ENCODE data around the gene EYS.
"Not testable (repeated sequence)": the region's sequence is repeated elsewhere in the genome, so short reads cannot be mapped to it uniquely, and the experiment has no call there.

Gene EYS

GRCh38 chr6:64254558-64254957, 1452.5 kb downstream of the EYS start:
- no peaks in the 10 kb centered on the region for H3K4me1 ChIP-seq (ENCODE audit: insufficient read depth, poor library complexity, severe bottlenecking)
- H3K9me3 ChIP-seq (ENCODE audit: severe bottlenecking): no peaks in the 10 kb centered on the region
- H3K36me3 ChIP-seq (ENCODE audit: low read depth): no peaks in the 10 kb centered on the region
- DNase-seq (ENCODE audit: low spot score): no peak
- no peak overlapping the region for H3K4me3 ChIP-seq (ENCODE audit: severe bottlenecking)
- no peak for TF ChIP-seq CTCF (IDR thresholded peaks at IDR 0.05; ENCODE audit: poor library complexity, severe bottlenecking)
- no peak overlapping the region for H3K27ac ChIP-seq (ENCODE audit: poor library complexity, severe bottlenecking)
- ATAC-seq (ENCODE audit: low read depth): peak; percentile 65
- H3K27me3 ChIP-seq (ENCODE audit: insufficient read depth, poor library complexity, severe bottlenecking): no peaks in the 10 kb centered on the region

GRCh38 chr6:64252256-64252655, 1454.8 kb downstream of the EYS start:
- Histone ChIP-seq H3K27ac (ENCODE audit: poor library complexity, severe bottlenecking) (no peak overlapping the region), H3K4me3 (ENCODE audit: severe bottlenecking) (no peak overlapping the region), H3K4me1 (ENCODE audit: insufficient read depth, poor library complexity, severe bottlenecking) (no peaks in the 10 kb centered on the region), H3K36me3 (ENCODE audit: low read depth) (no peaks in the 10 kb centered on the region), H3K9me3 (ENCODE audit: severe bottlenecking) (no peaks in the 10 kb centered on the region), H3K27me3 (ENCODE audit: insufficient read depth, poor library complexity, severe bottlenecking) (no peaks in the 10 kb centered on the region)
- no peak for DNase-seq (ENCODE audit: low spot score)
- TF ChIP-seq CTCF (IDR thresholded peaks at IDR 0.05; ENCODE audit: poor library complexity, severe bottlenecking): no peak
- no peak for ATAC-seq (ENCODE audit: low read depth)

GRCh38 chr6:64250126-64250525, 1456.9 kb downstream of the EYS start:
- Histone ChIP-seq H3K4me1 (ENCODE audit: insufficient read depth, poor library complexity, severe bottlenecking) (no peaks in the 10 kb centered on the region), H3K27ac (ENCODE audit: poor library complexity, severe bottlenecking) (no peak overlapping the region), H3K27me3 (ENCODE audit: insufficient read depth, poor library complexity, severe bottlenecking) (no peaks in the 10 kb centered on the region), H3K9me3 (ENCODE audit: severe bottlenecking) (no peaks in the 10 kb centered on the region), H3K4me3 (ENCODE audit: severe bottlenecking) (no peak overlapping the region), H3K36me3 (ENCODE audit: low read depth) (no peaks in the 10 kb centered on the region)
- DNase-seq (ENCODE audit: low spot score) (no peak), ATAC-seq (ENCODE audit: low read depth) (no peak)
- TF ChIP-seq CTCF (IDR thresholded peaks at IDR 0.05; ENCODE audit: poor library complexity, severe bottlenecking): no peak

- ATAC-seq (ENCODE audit: low read depth) (no peak), DNase-seq (ENCODE audit: low spot score) (no peak)
- TF ChIP-seq CTCF (IDR thresholded peaks at IDR 0.05; ENCODE audit: poor library complexity, severe bottlenecking): no peak
- Histone ChIP-seq H3K27me3 (ENCODE audit: insufficient read depth, poor library complexity, severe bottlenecking) (no peaks in the 10 kb centered on the region), H3K27ac (ENCODE audit: poor library complexity, severe bottlenecking) (no peak overlapping the region), H3K4me1 (ENCODE audit: insufficient read depth, poor library complexity, severe bottlenecking) (no peaks in the 10 kb centered on the region), H3K36me3 (ENCODE audit: low read depth) (no peaks in the 10 kb centered on the region), H3K9me3 (ENCODE audit: severe bottlenecking) (no peaks in the 10 kb centered on the region), H3K4me3 (ENCODE audit: severe bottlenecking) (no peak overlapping the region)
Measured at GRCh38 chr6:64249115-64249514, 1457.9 kb downstream of the EYS start.

GRCh38 chr6:64243618-64244017, 1463.4 kb downstream of the EYS start:
- Histone ChIP-seq H3K27me3 (ENCODE audit: insufficient read depth, poor library complexity, severe bottlenecking) (no peaks in the 10 kb centered on the region), H3K27ac (ENCODE audit: poor library complexity, severe bottlenecking) (no peak overlapping the region), H3K4me1 (ENCODE audit: insufficient read depth, poor library complexity, severe bottlenecking) (no peaks in the 10 kb centered on the region), H3K9me3 (ENCODE audit: severe bottlenecking) (no peaks in the 10 kb centered on the region), H3K4me3 (ENCODE audit: severe bottlenecking) (no peak overlapping the region), H3K36me3 (ENCODE audit: low read depth) (no peaks in the 10 kb centered on the region)
- no peak for TF ChIP-seq CTCF (IDR thresholded peaks at IDR 0.05; ENCODE audit: poor library complexity, severe bottlenecking)
- DNase-seq (ENCODE audit: low spot score) (no peak), ATAC-seq (ENCODE audit: low read depth) (no peak)

GRCh38 chr6:64238908-64239307, 1468.1 kb downstream of the EYS start:
- H3K4me1 ChIP-seq (ENCODE audit: insufficient read depth, poor library complexity, severe bottlenecking); H3K36me3 ChIP-seq (ENCODE audit: low read depth): not testable (repeated sequence)

More at GRCh38 chr6:64238908-64239307, 1468.1 kb downstream of the EYS start:
- not testable (repeated sequence) for ATAC-seq (ENCODE audit: low read depth); DNase-seq (ENCODE audit: low spot score); H3K27me3 ChIP-seq (ENCODE audit: insufficient read depth, poor library complexity, severe bottlenecking); H3K27ac ChIP-seq (ENCODE audit: poor library complexity, severe bottlenecking); H3K4me3 ChIP-seq (ENCODE audit: severe bottlenecking); H3K9me3 ChIP-seq (ENCODE audit: severe bottlenecking)

All from RWPE2 (cell line).